ENCODE measurements around the gene LRRC71. TPM values are rescaled to one million over a fixed set of nuclear protein-coding genes. Genes with fewer than 3 reads are reported as not detected.

The LRRC71 gene
- total and polyA plus RNA-seq, 2 of the 8 experiments (the other 6 are each of a cell fraction or from before 2014, with no cell fraction given): 0.05 TPM; not detected in 1

- TF ChIP-seq FOSL1 (IDR thresholded peaks at IDR 0.05; ENCODE audit: insufficient read depth, low read depth, low read length): no peak; the same call in 1 of the 2 replicates
- peak; percentile 32; the same call in 1 of the 2 replicates for TF ChIP-seq EGR1 (IDR thresholded peaks at IDR 0.05; ENCODE audit: borderline replicate concordance, low read depth, low read length)
- peak; percentile 64 for TF ChIP-seq CREB1 (IDR thresholded peaks at IDR 0.05)
- no peak for TF ChIP-seq ASH2L (IDR thresholded peaks at IDR 0.05; ENCODE audit: low read length)
- peak; percentile 91 for TF ChIP-seq EZH2 (IDR thresholded peaks at IDR 0.05; ENCODE audit: low read depth, low read length, severe bottlenecking)
- peak; percentile 89 to 95 for TF ChIP-seq RAD21 (IDR thresholded peaks at IDR 0.05 in 1 of 2, conservative IDR thresholded peaks at IDR 0.05 in 1 of 2; ENCODE audit: low read depth in 2 of 2, low read length in 2 of 2)
- TF ChIP-seq ATF3 (IDR thresholded peaks at IDR 0.05; ENCODE audit: insufficient read depth, low read depth, low read length): no peak
- no peak for TF ChIP-seq CEBPB (IDR thresholded peaks at IDR 0.05; ENCODE audit: low read depth, low read length)
- no peak for TF ChIP-seq SAP30 (IDR thresholded peaks at IDR 0.05; ENCODE audit: insufficient read depth, insufficient replicate concordance, low read length)
- TF ChIP-seq BCL11A (IDR thresholded peaks at IDR 0.05; ENCODE audit: low read depth in 2 of 2, low read length in 2 of 2): no peak
- TF ChIP-seq CTBP2 (IDR thresholded peaks at IDR 0.05; ENCODE audit: borderline replicate concordance, insufficient read depth, insufficient read length, low read length): peak; percentile 62
- no peak for TF ChIP-seq CHD2 (IDR thresholded peaks at IDR 0.05; ENCODE audit: low read length)
- TF ChIP-seq HDAC2 (IDR thresholded peaks at IDR 0.05; ENCODE audit: borderline replicate concordance in 1 of 2, low read depth in 2 of 2, low read length in 2 of 2): peak; percentile 83 to 93; a peak in 3 of 4 replicates
- 0 out of 4 replicates have a peak, but pooled peaks have one; percentile 44 to 58 for TF ChIP-seq SIN3A (conservative IDR thresholded peaks at IDR 0.05 in 1 of 2, IDR thresholded peaks at IDR 0.05 in 1 of 2; ENCODE audit: low read depth in 1 of 2, low read length in 2 of 2)
- TF ChIP-seq POLR2A (IDR thresholded peaks at IDR 0.05; ENCODE audit: control extremely low read depth in 1 of 2, low read depth in 2 of 2, low read length in 2 of 2): no peak
- TF ChIP-seq RNF2 (IDR thresholded peaks at IDR 0.05; ENCODE audit: borderline replicate concordance, low read depth, low read length, missing control alignments, poor library complexity, severe bottlenecking): peak; percentile 70
- TF ChIP-seq RBBP5 (IDR thresholded peaks at IDR 0.05; ENCODE audit: borderline replicate concordance, low read depth, low read length): no peak
- no peak for TF ChIP-seq SP4 (IDR thresholded peaks at IDR 0.05; ENCODE audit: low read length)
- TF ChIP-seq BACH1 (IDR thresholded peaks at IDR 0.05; ENCODE audit: low read length): peak; percentile 92
- no peak for TF ChIP-seq TBP (IDR thresholded peaks at IDR 0.05; ENCODE audit: low read depth, low read length)
- peak; percentile 94 for TF ChIP-seq SUZ12 (IDR thresholded peaks at IDR 0.05; ENCODE audit: low read length)
- TF ChIP-seq SRF (IDR thresholded peaks at IDR 0.05; ENCODE audit: low read depth, low read length): no peak
These were observed at the start of gene LRRC71 (continued) for GRCh38 chr1:156920233-156921052.
